SK-N-SH (cell line): ENCODE measurements around the gene LARGE2. TPM values are rescaled to one million over a fixed set of nuclear protein-coding genes. Genes with fewer than 3 reads are reported as not detected.

ENCODE experiments used
- CTCF ChIA-PET: fragments of 300-600, 350-600 bp; formaldehyde crosslinking; extraction: SDS; loops from one replicate; lab custom pipeline; 2021; lab: Yijun Ruan, JAX
- POLR2A ChIA-PET: fragments of 350-600 bp; sonication (Branson Sonifier 250); formaldehyde crosslinking; extraction: SDS; loops from one replicate; lab custom pipeline; 2020; ENCODE audit warnings: antibody characterized with exemption, inconsistent platforms; lab: Yijun Ruan, JAX
- DNase-seq: peaks from one replicate; pipeline ENCODE4 v3.0.0; 2012
- H2AFZ ChIP-seq: fragments of 200-600 bp; sonication (generic); 2 replicates; pipeline ENCODE4 v1.8.1; 2016; ENCODE audit warnings: antibody characterized with exemption, mild to moderate bottlenecking, low read depth
- H3F3A ChIP-seq: fragments of 200-600 bp; sonication (generic); replicated peaks from 2 replicates; pipeline ENCODE3; 2016; ENCODE audit warnings: antibody characterized with exemption, mild to moderate bottlenecking; ENCODE audit not compliant: insufficient read depth
- H3K27ac ChIP-seq, 2 experiments: fragments of 200-500 bp in 1 of 2; fragments of 200-600 bp in 1 of 2; sonication (Bioruptor generic) in 1 of 2; sonication (generic), shearing (Covaris generic) in 1 of 2; 2 replicates each; pipeline versions ENCODE4 v1.5.1 to v1.6.1; 2014 to 2016; ENCODE audit warnings: low read depth in 2 of 2, inconsistent platforms in 1 of 2, low read length in 1 of 2, mild to moderate bottlenecking in 1 of 2, mixed read lengths in 1 of 2
- H3K27me3 ChIP-seq: fragments of 200-600 bp; sonication (generic), shearing (Covaris generic); 2 replicates; pipeline ENCODE4 v1.6.1; 2016; ENCODE audit warnings: mixed run types; ENCODE audit not compliant: insufficient read depth
- H3K36me3 ChIP-seq, 2 experiments: fragments of 200-500 bp in 1 of 2; fragments of 200-600 bp in 1 of 2; sonication (Bioruptor generic) in 1 of 2; sonication (generic) in 1 of 2; replicated peaks in 1 of 2; 2 replicates each; pipeline versions ENCODE3 to v1.5.1; 2014 to 2016; ENCODE audit warnings: low read length in 1 of 2, mild to moderate bottlenecking in 1 of 2; ENCODE audit not compliant: insufficient read depth in 2 of 2, control insufficient read depth in 1 of 2
- H3K4me1 ChIP-seq, 2 experiments: fragments of 200-500 bp in 1 of 2; fragments of 200-600 bp in 1 of 2; sonication (Bioruptor generic) in 1 of 2; sonication (generic), shearing (Covaris generic) in 1 of 2; 2 replicates each; pipeline versions ENCODE4 v1.5.1 to v1.6.1; 2014 to 2016; ENCODE audit warnings: low read depth in 1 of 2, low read length in 1 of 2, mixed run types in 1 of 2; ENCODE audit not compliant: insufficient read depth in 2 of 2, control insufficient read depth in 1 of 2
- H3K4me2 ChIP-seq: fragments of 200-600 bp; sonication (generic), shearing (Covaris generic); 2 replicates; pipeline ENCODE4 v1.6.1; 2017; ENCODE audit warnings: mixed run types
- H3K4me3 ChIP-seq, 2 experiments: fragments of 200-500 bp in 1 of 2; fragments of 200-600 bp in 1 of 2; sonication (Bioruptor generic) in 1 of 2; sonication (generic), shearing (Covaris generic) in 1 of 2; 2 replicates each; pipeline versions ENCODE4 v1.5.1 to v1.8.1; 2014 to 2016; ENCODE audit warnings: low read depth in 2 of 2, inconsistent platforms in 1 of 2, low read length in 1 of 2, mild to moderate bottlenecking in 1 of 2, mixed read lengths in 1 of 2, moderate library complexity in 1 of 2
- H3K79me2 ChIP-seq: fragments of 200-600 bp; sonication (generic); 2 replicates; pipeline ENCODE4 v1.8.1; 2017; ENCODE audit warnings: mild to moderate bottlenecking; ENCODE audit not compliant: insufficient read depth
- H3K9ac ChIP-seq: fragments of 200-600 bp; sonication (generic); 2 replicates; pipeline ENCODE4 v1.6.1; 2017; ENCODE audit warnings: mixed run types
- H3K9me2 ChIP-seq: fragments of 200-600 bp; sonication (generic); 2 replicates; pipeline ENCODE4 v1.6.1; 2017; ENCODE audit warnings: mixed run types
- H3K9me3 ChIP-seq: fragments of 200-600 bp; sonication (generic); 2 replicates; pipeline ENCODE4 v1.6.1; 2017; ENCODE audit warnings: mixed run types, mild to moderate bottlenecking, moderate library complexity
- H4K20me1 ChIP-seq: fragments of 200-600 bp; sonication (generic); 2 replicates; pipeline ENCODE4 v1.6.1; 2017; ENCODE audit warnings: mild to moderate bottlenecking, mixed run types; ENCODE audit not compliant: insufficient read depth
- CHD2 ChIP-seq: fragments of 150-350 bp; IDR thresholded peaks from 2 replicates; pipeline ENCODE4 v1.6.1; 2018; ENCODE audit warnings: low read length; ENCODE audit not compliant: partially characterized antibody
- CTCF ChIP-seq: fragments of 200-600 bp; sonication (generic); IDR thresholded peaks from 2 replicates; pipeline ENCODE4 v1.6.1; 2017; ENCODE audit warnings: antibody characterized with exemption, mild to moderate bottlenecking, moderate library complexity
- ELF1 ChIP-seq: IDR thresholded peaks from 2 replicates; pipeline ENCODE4 v1.4.0; 2012
- EZH2phosphoT487 ChIP-seq: fragments of 200-600 bp; sonication (generic); IDR thresholded peaks from 2 replicates; pipeline ENCODE4 v1.6.1; 2017; ENCODE audit warnings: low read depth, mixed run types, mild to moderate bottlenecking, antibody characterized with exemption, moderate library complexity, borderline replicate concordance
- FOXJ3 ChIP-seq: sonication (generic); formaldehyde crosslinking; IDR thresholded peaks from 2 replicates; pipeline ENCODE4 v1.5.1; 2020; ENCODE audit warnings: mild to moderate bottlenecking, missing genetic modification reagents
- FOXM1 ChIP-seq: IDR thresholded peaks from 2 replicates; pipeline ENCODE4 v1.4.0; 2012; ENCODE audit warnings: low read depth, mild to moderate bottlenecking
- GABPA ChIP-seq: IDR thresholded peaks from 2 replicates; pipeline ENCODE4 v1.4.0; 2012; ENCODE audit warnings: low read depth, mild to moderate bottlenecking
- GATA2 ChIP-seq: sonication (generic); formaldehyde crosslinking; IDR thresholded peaks from 2 replicates; pipeline ENCODE4 v1.5.0; 2020; ENCODE audit warnings: mild to moderate bottlenecking, missing genetic modification reagents
- MXI1 ChIP-seq: IDR thresholded peaks from 2 replicates; pipeline ENCODE4 v1.6.1; 2012; ENCODE audit warnings: mild to moderate bottlenecking, low read depth, low read length, improper control_type of control experiment
- POLR2AphosphoS5 ChIP-seq: IDR thresholded peaks from 2 replicates; pipeline ENCODE4 v1.6.1; 2012; ENCODE audit warnings: low read depth, low read length
- RAD21 ChIP-seq: IDR thresholded peaks from 2 replicates; pipeline ENCODE4 v1.6.1; 2012; ENCODE audit warnings: mild to moderate bottlenecking, low read length
- RCOR1 ChIP-seq: fragments of 150-350 bp; IDR thresholded peaks from 2 replicates; pipeline ENCODE4 v1.6.1; 2017; ENCODE audit warnings: antibody characterized with exemption, low read length
- REST ChIP-seq: IDR thresholded peaks from 2 replicates; pipeline ENCODE4 v1.6.1; 2012; ENCODE audit warnings: mild to moderate bottlenecking, low read depth, low read length, moderate library complexity
- RFX5 ChIP-seq: IDR thresholded peaks from 2 replicates; pipeline ENCODE4 v1.6.1; 2012; ENCODE audit warnings: mild to moderate bottlenecking, improper control_type of control experiment, low read length
- SIN3A ChIP-seq: IDR thresholded peaks from 2 replicates; pipeline ENCODE4 v1.6.1; 2012; ENCODE audit warnings: low read depth, mild to moderate bottlenecking, low read length, moderate library complexity, borderline replicate concordance
- USF2 ChIP-seq: fragments of 150-350 bp; IDR thresholded peaks from 2 replicates; pipeline ENCODE4 v1.6.1; 2017; ENCODE audit warnings: antibody characterized with exemption, low read length, low read depth, borderline replicate concordance
- YY1 ChIP-seq: IDR thresholded peaks from 2 replicates; pipeline ENCODE4 v1.4.0; 2012; ENCODE audit warnings: low read depth, mild to moderate bottlenecking
- WGBS: methylation state at CpG from one replicate; pipeline ENCODE4 v1.1.6; 2017; ENCODE audit warnings: low lambda C conversion rate; 5-methylcytosine and 5-hydroxymethylcytosine counted together
- polyA plus RNA-seq, 3 experiments: library from polyadenylated mRNA; depleted of rRNA; stranded (reverse); fragments of >200 nt; gene quantifications; 2 replicates each; pipeline ENCODE4 v1.2.3, GENCODE V29; 2012

Gene LARGE2
- polyA plus RNA-seq, 1 of the 3 experiments (the other 2 are of a cell fraction) = 2.4 TPM

- peak; percentile 60 for DNase-seq
- Histone ChIP-seq H2AFZ (no peak overlapping the region), H3K4me3 (peak overlapping the region in 1 of 2 experiments; percentile 45; a peak in 2 of 4 replicates), H4K20me1 (no peaks in the 10 kb centered on the region), H3K36me3 (no peaks in the 10 kb centered on the region), H3K79me2 (peaks cover 8% of the 10 kb centered on the region), H3F3A (peaks cover 4% of the 10 kb centered on the region), H3K9ac (no peak overlapping the region), H3K4me2 (peak overlapping the region; percentile 50; the same call in 1 of the 2 replicates), H3K9me2 (no peaks in the 10 kb centered on the region)
- WGBS = 89% methylated on average over 21 of the region's 54 CpGs
- POLR2A ChIA-PET = no interaction called here
- TF ChIP-seq FOXM1 (no peak), GATA2 (no peak), MXI1 (no peak), SIN3A (no peak), FOXJ3 (CRISPR knock-in tag) (no peak), USF2 (no peak), RCOR1 (no peak)
- TF ChIP-seq, all 33 proteins: peak for 0
- peaks cover 2 to 9% of the 10 kb centered on the region in 2 experiments; a peak in 3 of 4 replicates for H3K4me1 ChIP-seq
- H3K27ac ChIP-seq = no peak overlapping the region
- H3K9me3 ChIP-seq = no peaks in the 10 kb centered on the region
- CTCF ChIA-PET = interaction anchor here (6.2 kb wide), 1 partner anchor 49 kb away, joined by 35 read pairs; no protein-coding TSS in a partner anchor
- H3K27me3 ChIP-seq = no peaks in the 10 kb centered on the region
Measured at GRCh38 chr11:45921561-45922424, 663 bp upstream of the LARGE2 start.

GRCh38 chr11:45924036-45924915 lies 1.8 kb downstream of the LARGE2 start:
- no peaks in the 10 kb centered on the region for H3K9me3 ChIP-seq
- no peak overlapping the region for H3K4me3 ChIP-seq
- no peaks in the 10 kb centered on the region for H3F3A ChIP-seq
- H3K9ac ChIP-seq = no peak overlapping the region
- H3K27ac ChIP-seq = no peak overlapping the region
- CTCF ChIA-PET = interaction anchor here (0.6 to 1.5 kb wide), 4 partner anchors 18 to 82 kb away, joined by 3 to 8 read pairs (median 4); no protein-coding TSS in a partner anchor
- H3K4me1 ChIP-seq = no peaks in the 10 kb centered on the region; a peak in 1 of 4 replicates
- H3K79me2 ChIP-seq = no peaks in the 10 kb centered on the region
- 91% methylated on average over 18 of the region's 22 CpGs for WGBS
- no peak overlapping the region for H3K4me2 ChIP-seq
- H3K9me2 ChIP-seq = no peaks in the 10 kb centered on the region
- no peaks in the 10 kb centered on the region for H3K36me3 ChIP-seq
- H2AFZ ChIP-seq = no peak overlapping the region
- H3K27me3 ChIP-seq = no peaks in the 10 kb centered on the region
- POLR2A ChIA-PET = no interaction called here
- H4K20me1 ChIP-seq = no peaks in the 10 kb centered on the region
- no peak for DNase-seq
- TF ChIP-seq RFX5 = no peak
- no peak for TF ChIP-seq POLR2AphosphoS5
- no peak for TF ChIP-seq EZH2phosphoT487
- no peak for TF ChIP-seq FOXJ3 (CRISPR knock-in tag)
- no peak for TF ChIP-seq REST
- no peak for TF ChIP-seq GABPA
- no peak for TF ChIP-seq USF2
- no peak for TF ChIP-seq ELF1
- TF ChIP-seq CTCF = no peak
- no peak for TF ChIP-seq CHD2
- TF ChIP-seq RAD21 = no peak
- no peak for TF ChIP-seq YY1
